ENCODE results near the gene TMEM134. TPM values are rescaled to one million over a fixed set of nuclear protein-coding genes. Genes with fewer than 3 reads are reported as not detected.

Gene TMEM134
- total and polyA plus RNA-seq, 4 donors, result 10.2 to 86.9 (median 63.5) TPM

DNA sequence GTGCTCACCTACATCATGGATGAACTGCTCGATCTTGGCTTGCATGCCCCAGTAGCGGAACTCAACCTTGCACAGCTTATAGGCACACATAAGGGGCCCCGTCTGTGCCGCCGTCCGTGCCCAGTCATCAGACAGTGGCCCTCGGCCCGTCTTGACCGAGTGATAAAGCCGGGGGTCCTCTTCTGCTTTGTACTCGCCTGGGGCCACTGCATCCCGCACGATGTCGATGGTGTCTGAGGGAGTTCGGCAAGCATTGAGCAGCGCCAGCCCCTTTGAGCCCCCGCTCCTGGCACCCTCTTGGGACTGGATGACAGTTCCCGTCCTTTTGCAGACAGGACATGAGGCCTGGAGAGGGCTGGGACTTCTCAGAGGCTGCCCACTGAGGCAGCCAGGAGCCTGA is 32.8 kb upstream of the TMEM134 start:
- H3K4me1 ChIP-seq (ENCODE audit: control insufficient read depth in 4 of 4, insufficient read depth in 4 of 4, low read length in 3 of 4), result peaks cover 8 to 29% (median 14%) of the 10 kb centered on the region in 4 donors
- WGBS, result 98% methylated on average over 18 of the region's 18 CpGs
- no peak for DNase-seq (ENCODE audit: low spot score)

More for the DNA sequence above, 32.8 kb upstream of the TMEM134 start:
- Histone ChIP-seq H3K9me3 (ENCODE audit: control insufficient read depth in 4 of 4, low read length in 3 of 4) (no peaks in the 10 kb centered on the region), H3K36me3 (ENCODE audit: control insufficient read depth in 4 of 4, insufficient read depth in 3 of 4, low read depth in 1 of 4, low read length in 3 of 4) (peaks cover 0 to 2% (median 1%) of the 10 kb centered on the region in 4 donors), H3K9ac (ENCODE audit: low read depth in 1 of 2, low read length in 2 of 2) (no peak overlapping the region), H3K4me3 (ENCODE audit: low read depth in 1 of 3, low read length in 3 of 3) (no peak overlapping the region), H3K27ac (ENCODE audit: low read depth in 1 of 2, low read length in 2 of 2) (no peak overlapping the region), H3K27me3 (ENCODE audit: control insufficient read depth in 4 of 4, insufficient read depth in 4 of 4, low read length in 3 of 4) (no peaks in the 10 kb centered on the region)
- TF ChIP-seq SP1 (IDR thresholded peaks at IDR 0.05) (no peak), HNF4A (conservative IDR thresholded peaks at IDR 0.05) (no peak), RXRA (IDR thresholded peaks at IDR 0.05) (no peak), HNF4G (IDR thresholded peaks at IDR 0.05) (no peak), FOXA1 (IDR thresholded peaks at IDR 0.05) (no peak), TAF1 (conservative IDR thresholded peaks at IDR 0.05) (no peak), RAD21 (IDR thresholded peaks at IDR 0.05) (no peak), YY1 (IDR thresholded peaks at IDR 0.05) (no peak)
- TF ChIP-seq, protein P1, sequence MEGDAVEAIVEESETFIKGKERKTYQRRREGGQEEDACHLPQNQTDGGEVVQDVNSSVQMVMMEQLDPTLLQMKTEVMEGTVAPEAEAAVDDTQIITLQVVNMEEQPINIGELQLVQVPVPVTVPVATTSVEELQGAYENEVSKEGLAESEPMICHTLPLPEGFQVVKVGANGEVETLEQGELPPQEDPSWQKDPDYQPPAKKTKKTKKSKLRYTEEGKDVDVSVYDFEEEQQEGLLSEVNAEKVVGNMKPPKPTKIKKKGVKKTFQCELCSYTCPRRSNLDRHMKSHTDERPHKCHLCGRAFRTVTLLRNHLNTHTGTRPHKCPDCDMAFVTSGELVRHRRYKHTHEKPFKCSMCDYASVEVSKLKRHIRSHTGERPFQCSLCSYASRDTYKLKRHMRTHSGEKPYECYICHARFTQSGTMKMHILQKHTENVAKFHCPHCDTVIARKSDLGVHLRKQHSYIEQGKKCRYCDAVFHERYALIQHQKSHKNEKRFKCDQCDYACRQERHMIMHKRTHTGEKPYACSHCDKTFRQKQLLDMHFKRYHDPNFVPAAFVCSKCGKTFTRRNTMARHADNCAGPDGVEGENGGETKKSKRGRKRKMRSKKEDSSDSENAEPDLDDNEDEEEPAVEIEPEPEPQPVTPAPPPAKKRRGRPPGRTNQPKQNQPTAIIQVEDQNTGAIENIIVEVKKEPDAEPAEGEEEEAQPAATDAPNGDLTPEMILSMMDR (IDR thresholded peaks at IDR 0.05; ENCODE audit: low read depth, low read length, missing input control), result no peak
- TF ChIP-seq, protein P2, sequence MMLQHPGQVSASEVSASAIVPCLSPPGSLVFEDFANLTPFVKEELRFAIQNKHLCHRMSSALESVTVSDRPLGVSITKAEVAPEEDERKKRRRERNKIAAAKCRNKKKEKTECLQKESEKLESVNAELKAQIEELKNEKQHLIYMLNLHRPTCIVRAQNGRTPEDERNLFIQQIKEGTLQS (IDR thresholded peaks at IDR 0.05), result no peak
- TF ChIP-seq, protein P3, sequence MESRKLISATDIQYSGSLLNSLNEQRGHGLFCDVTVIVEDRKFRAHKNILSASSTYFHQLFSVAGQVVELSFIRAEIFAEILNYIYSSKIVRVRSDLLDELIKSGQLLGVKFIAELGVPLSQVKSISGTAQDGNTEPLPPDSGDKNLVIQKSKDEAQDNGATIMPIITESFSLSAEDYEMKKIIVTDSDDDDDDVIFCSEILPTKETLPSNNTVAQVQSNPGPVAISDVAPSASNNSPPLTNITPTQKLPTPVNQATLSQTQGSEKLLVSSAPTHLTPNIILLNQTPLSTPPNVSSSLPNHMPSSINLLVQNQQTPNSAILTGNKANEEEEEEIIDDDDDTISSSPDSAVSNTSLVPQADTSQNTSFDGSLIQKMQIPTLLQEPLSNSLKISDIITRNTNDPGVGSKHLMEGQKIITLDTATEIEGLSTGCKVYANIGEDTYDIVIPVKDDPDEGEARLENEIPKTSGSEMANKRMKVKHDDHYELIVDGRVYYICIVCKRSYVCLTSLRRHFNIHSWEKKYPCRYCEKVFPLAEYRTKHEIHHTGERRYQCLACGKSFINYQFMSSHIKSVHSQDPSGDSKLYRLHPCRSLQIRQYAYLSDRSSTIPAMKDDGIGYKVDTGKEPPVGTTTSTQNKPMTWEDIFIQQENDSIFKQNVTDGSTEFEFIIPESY (IDR thresholded peaks at IDR 0.05), result no peak
- TF ChIP-seq, protein P4, sequence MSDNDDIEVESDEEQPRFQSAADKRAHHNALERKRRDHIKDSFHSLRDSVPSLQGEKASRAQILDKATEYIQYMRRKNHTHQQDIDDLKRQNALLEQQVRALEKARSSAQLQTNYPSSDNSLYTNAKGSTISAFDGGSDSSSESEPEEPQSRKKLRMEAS (IDR thresholded peaks at IDR 0.05), result no peak
- TF ChIP-seq, protein P5, sequence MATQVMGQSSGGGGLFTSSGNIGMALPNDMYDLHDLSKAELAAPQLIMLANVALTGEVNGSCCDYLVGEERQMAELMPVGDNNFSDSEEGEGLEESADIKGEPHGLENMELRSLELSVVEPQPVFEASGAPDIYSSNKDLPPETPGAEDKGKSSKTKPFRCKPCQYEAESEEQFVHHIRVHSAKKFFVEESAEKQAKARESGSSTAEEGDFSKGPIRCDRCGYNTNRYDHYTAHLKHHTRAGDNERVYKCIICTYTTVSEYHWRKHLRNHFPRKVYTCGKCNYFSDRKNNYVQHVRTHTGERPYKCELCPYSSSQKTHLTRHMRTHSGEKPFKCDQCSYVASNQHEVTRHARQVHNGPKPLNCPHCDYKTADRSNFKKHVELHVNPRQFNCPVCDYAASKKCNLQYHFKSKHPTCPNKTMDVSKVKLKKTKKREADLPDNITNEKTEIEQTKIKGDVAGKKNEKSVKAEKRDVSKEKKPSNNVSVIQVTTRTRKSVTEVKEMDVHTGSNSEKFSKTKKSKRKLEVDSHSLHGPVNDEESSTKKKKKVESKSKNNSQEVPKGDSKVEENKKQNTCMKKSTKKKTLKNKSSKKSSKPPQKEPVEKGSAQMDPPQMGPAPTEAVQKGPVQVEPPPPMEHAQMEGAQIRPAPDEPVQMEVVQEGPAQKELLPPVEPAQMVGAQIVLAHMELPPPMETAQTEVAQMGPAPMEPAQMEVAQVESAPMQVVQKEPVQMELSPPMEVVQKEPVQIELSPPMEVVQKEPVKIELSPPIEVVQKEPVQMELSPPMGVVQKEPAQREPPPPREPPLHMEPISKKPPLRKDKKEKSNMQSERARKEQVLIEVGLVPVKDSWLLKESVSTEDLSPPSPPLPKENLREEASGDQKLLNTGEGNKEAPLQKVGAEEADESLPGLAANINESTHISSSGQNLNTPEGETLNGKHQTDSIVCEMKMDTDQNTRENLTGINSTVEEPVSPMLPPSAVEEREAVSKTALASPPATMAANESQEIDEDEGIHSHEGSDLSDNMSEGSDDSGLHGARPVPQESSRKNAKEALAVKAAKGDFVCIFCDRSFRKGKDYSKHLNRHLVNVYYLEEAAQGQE (IDR thresholded peaks at IDR 0.05), result no peak
